GM23338 (cell line): ENCODE data around the gene TJP2. TPM values are rescaled to one million over a fixed set of nuclear protein-coding genes. Genes with fewer than 3 reads are reported as not detected.
A peak's percentile ranks its signal among the peaks of the same experiment; 100 is the strongest.

Experiments
- ATAC-seq: fragments of 200-7000 bp; cut with Tn5 transposase; 3 replicates; pipeline ENCODE4 v1.9.1; 2020
- DNase-seq: peaks from one replicate; pipeline ENCODE4 v3.0.0-alpha.2; 2015; ENCODE audit warnings: low spot score
- H2AFZ ChIP-seq: fragments of 200-600 bp; sonication (generic); 2 replicates; pipeline ENCODE4 v1.8.0; 2016; ENCODE audit warnings: antibody characterized with exemption, mild to moderate bottlenecking, moderate library complexity
- H3F3A ChIP-seq: fragments of 200-600 bp; sonication (generic); replicated peaks from 2 replicates; pipeline ENCODE4 v1.8.0; 2017; ENCODE audit warnings: antibody characterized with exemption, mixed run types, low read depth
- H3K27ac ChIP-seq: fragments of 200-600 bp; sonication (generic); 2 replicates; pipeline ENCODE4 v1.6.1; 2016; ENCODE audit warnings: low read depth
- H3K27me3 ChIP-seq: fragments of 200-600 bp; sonication (generic); 2 replicates; pipeline ENCODE4 v1.8.0; 2016; ENCODE audit warnings: mild to moderate bottlenecking, mixed run types, moderate library complexity; ENCODE audit not compliant: insufficient read depth
- H3K36me3 ChIP-seq: fragments of 200-600 bp; sonication (generic); 2 replicates; pipeline ENCODE4 v1.8.0; 2016; ENCODE audit warnings: mild to moderate bottlenecking; ENCODE audit not compliant: insufficient read depth
- H3K4me1 ChIP-seq: fragments of 200-600 bp; sonication (generic); 2 replicates; pipeline ENCODE4 v1.8.0; 2016; ENCODE audit warnings: mild to moderate bottlenecking, moderate library complexity; ENCODE audit not compliant: insufficient read depth
- H3K4me2 ChIP-seq: fragments of 200-600 bp; sonication (generic); 2 replicates; pipeline ENCODE4 v1.7.1; 2017; ENCODE audit warnings: mixed run types
- H3K4me3 ChIP-seq: fragments of 200-600 bp; sonication (generic); 2 replicates; pipeline ENCODE4 v1.6.1; 2016; ENCODE audit warnings: mixed run types
- H3K79me2 ChIP-seq: fragments of 200-600 bp; sonication (generic); replicated peaks from 2 replicates; pipeline ENCODE4 v1.8.0; 2017; ENCODE audit warnings: mild to moderate bottlenecking; ENCODE audit not compliant: insufficient read depth
- H3K9me2 ChIP-seq: fragments of 200-600 bp; sonication (generic); 2 replicates; pipeline ENCODE4 v1.8.0; 2017; ENCODE audit not compliant: insufficient read depth
- H4K20me1 ChIP-seq: fragments of 200-600 bp; sonication (generic); replicated peaks from 2 replicates; pipeline ENCODE4 v1.8.0; 2017; ENCODE audit warnings: mild to moderate bottlenecking; ENCODE audit not compliant: insufficient read depth
- H3K27ac Mint-ChIP-seq: 2 replicates; pipeline ENCODE4 v1.8.0; 2020; ENCODE audit warnings: inconsistent platforms, mild to moderate bottlenecking, moderate library complexity, mixed read lengths
- H3K27me3 Mint-ChIP-seq: 3 replicates; pipeline ENCODE4 v1.8.0; 2022; ENCODE audit warnings: low read depth, mild to moderate bottlenecking, moderate library complexity, mixed read lengths, inconsistent platforms; ENCODE audit not compliant: insufficient read depth, poor library complexity
- H3K36me3 Mint-ChIP-seq: 3 replicates; pipeline ENCODE4 v1.8.0; 2021; ENCODE audit warnings: low read depth, mild to moderate bottlenecking, inconsistent platforms, moderate library complexity, mixed read lengths
- H3K4me1 Mint-ChIP-seq: 3 replicates; pipeline ENCODE4 v1.8.0; 2020; ENCODE audit warnings: mild to moderate bottlenecking, inconsistent platforms, mixed read lengths
- H3K4me3 Mint-ChIP-seq: 3 replicates; pipeline ENCODE4 v1.8.0; 2021; ENCODE audit warnings: moderate library complexity, mild to moderate bottlenecking, inconsistent platforms, mixed read lengths
- H3K9me3 Mint-ChIP-seq: 3 replicates; pipeline ENCODE4 v1.8.0; 2020; ENCODE audit warnings: moderate library complexity, mild to moderate bottlenecking, inconsistent platforms, mixed read lengths
- CREB1 ChIP-seq: fragments of 250-450 bp; sonication (Bioruptor Pico); IDR thresholded peaks from 2 replicates; pipeline ENCODE4 v1.5.0; 2020; ENCODE audit warnings: low read depth, mild to moderate bottlenecking, moderate library complexity
- CTCF ChIP-seq, 2 experiments: fragments of 200-600 bp in 1 of 2; sonication (generic) in 1 of 2; conservative IDR thresholded peaks; 2 replicates each; pipeline versions ENCODE4 v1.5.1 to v1.6.1; 2016 to 2017; ENCODE audit warnings: antibody characterized with exemption in 2 of 2, low read depth in 2 of 2, mild to moderate bottlenecking in 2 of 2, moderate library complexity in 1 of 2
- EZH2 ChIP-seq: fragments of 200-600 bp; sonication (generic); IDR thresholded peaks from one replicate; pipeline ENCODE4 v1.8.0; 2017; ENCODE audit warnings: antibody characterized with exemption, mild to moderate bottlenecking, low read depth; ENCODE audit not compliant: unreplicated experiment
- EZH2phosphoT487 ChIP-seq: fragments of 200-600 bp; sonication (generic); IDR thresholded peaks from one replicate; pipeline ENCODE4 v1.8.1; 2018; ENCODE audit warnings: antibody characterized with exemption; ENCODE audit not compliant: unreplicated experiment
- JUNB ChIP-seq: IDR thresholded peaks from one replicate; pipeline ENCODE4 v1.6.1; 2016; ENCODE audit warnings: antibody characterized with exemption; ENCODE audit not compliant: unreplicated experiment
- NANOG ChIP-seq: IDR thresholded peaks from 2 replicates; pipeline ENCODE4 v1.6.1; 2016; ENCODE audit warnings: antibody characterized with exemption, borderline replicate concordance
- POLR2AphosphoS5 ChIP-seq: IDR thresholded peaks from 2 replicates; pipeline ENCODE4 v1.6.1; 2016; ENCODE audit warnings: antibody characterized with exemption, low read depth
- STAT1 ChIP-seq: IDR thresholded peaks from one replicate; pipeline ENCODE4 v1.6.1; 2016; ENCODE audit warnings: antibody characterized with exemption; ENCODE audit not compliant: unreplicated experiment
- ZNF114 ChIP-seq: fragments of 250-450 bp; sonication (Bioruptor Pico); IDR thresholded peaks from 2 replicates; pipeline ENCODE4 v1.5.0; 2020; ENCODE audit warnings: mild to moderate bottlenecking, moderate library complexity
- ZNF331 ChIP-seq: fragments of 250-450 bp; sonication (Bioruptor Pico); IDR thresholded peaks from 2 replicates; pipeline ENCODE4 v1.5.0; 2020; ENCODE audit warnings: low read depth, mild to moderate bottlenecking, moderate library complexity
- ZNF462 ChIP-seq: fragments of 250-450 bp; sonication (Bioruptor Pico); IDR thresholded peaks from 2 replicates; pipeline ENCODE4 v1.5.0; 2020; ENCODE audit warnings: mild to moderate bottlenecking, moderate library complexity
- polyA plus RNA-seq: library from polyadenylated mRNA; unstranded; fragments of >200 nt; fragmentation: Nextera tagmentation; extraction: Ambion mirVana; gene quantifications from 2 replicates; pipeline ENCODE4 v1.2.1, GENCODE V29; 2016
- total RNA-seq: library from RNA; depleted of rRNA; stranded (reverse); fragments of >200 nt; shearing (Covaris generic); gene quantifications from 2 replicates; pipeline ENCODE4 v1.2.3, GENCODE V29; 2014
- TF ChIP-seq, protein P1 (sequence below): IDR thresholded peaks from 2 replicates; pipeline ENCODE4 v1.6.1; 2016; ENCODE audit warnings: antibody characterized with exemption
- TF ChIP-seq, protein P2 (sequence below): IDR thresholded peaks from one replicate; pipeline ENCODE4 v1.6.1; 2018; ENCODE audit warnings: antibody characterized with exemption; ENCODE audit not compliant: unreplicated experiment

Gene TJP2
- total and polyA plus RNA-seq, 2 experiments from 2014 or later = 37.6 to 234 TPM

GRCh38 chr9:69141851-69142250 is 32.2 kb upstream of the TJP2 start:
- H3K79me2 ChIP-seq = peaks cover 98% of the 10 kb centered on the region

More at GRCh38 chr9:69141851-69142250, 32.2 kb upstream of the TJP2 start:
- Histone ChIP-seq H3F3A (no peaks in the 10 kb centered on the region), H3K36me3 (peaks cover 8% of the 10 kb centered on the region; the same call in 1 of the 2 replicates), H3K27ac (0 out of 2 replicates have a peak overlapping the region, but pooled peaks have one; percentile 59), H3K4me2 (no peak overlapping the region), H3K27me3 (no peaks in the 10 kb centered on the region), H2AFZ (no peak overlapping the region), H3K4me3 (no peak overlapping the region), H3K4me1 (no peaks in the 10 kb centered on the region), H3K9me2 (no peaks in the 10 kb centered on the region), H4K20me1 (peaks cover 23% of the 10 kb centered on the region; the same call in 1 of the 2 replicates)
- Mint-ChIP-seq H3K36me3 (peaks cover 19% of the 10 kb centered on the region), H3K27ac (no peak overlapping the region), H3K4me3 (no peak overlapping the region), H3K27me3 (no peaks in the 10 kb centered on the region), H3K9me3 (no peaks in the 10 kb centered on the region), H3K4me1 (peaks cover 10% of the 10 kb centered on the region)
- ATAC-seq (no peak), DNase-seq (no peak)
- TF ChIP-seq JUNB = no peak
- no peak for TF ChIP-seq EZH2phosphoT487
- TF ChIP-seq EZH2 = no peak
- TF ChIP-seq POLR2AphosphoS5 = no peak
- TF ChIP-seq NANOG = no peak
- no peak for TF ChIP-seq ZNF114 (CRISPR knock-in tag)
- TF ChIP-seq, protein P1, sequence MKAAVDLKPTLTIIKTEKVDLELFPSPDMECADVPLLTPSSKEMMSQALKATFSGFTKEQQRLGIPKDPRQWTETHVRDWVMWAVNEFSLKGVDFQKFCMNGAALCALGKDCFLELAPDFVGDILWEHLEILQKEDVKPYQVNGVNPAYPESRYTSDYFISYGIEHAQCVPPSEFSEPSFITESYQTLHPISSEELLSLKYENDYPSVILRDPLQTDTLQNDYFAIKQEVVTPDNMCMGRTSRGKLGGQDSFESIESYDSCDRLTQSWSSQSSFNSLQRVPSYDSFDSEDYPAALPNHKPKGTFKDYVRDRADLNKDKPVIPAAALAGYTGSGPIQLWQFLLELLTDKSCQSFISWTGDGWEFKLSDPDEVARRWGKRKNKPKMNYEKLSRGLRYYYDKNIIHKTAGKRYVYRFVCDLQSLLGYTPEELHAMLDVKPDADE = no peak
- TF ChIP-seq CTCF (conservative IDR thresholded peaks at IDR 0.05; ENCODE audit: low read depth in 2 of 2) = no peak
- no peak for TF ChIP-seq STAT1
- TF ChIP-seq ZNF331 (CRISPR knock-in tag) = no peak
- TF ChIP-seq, protein P2, sequence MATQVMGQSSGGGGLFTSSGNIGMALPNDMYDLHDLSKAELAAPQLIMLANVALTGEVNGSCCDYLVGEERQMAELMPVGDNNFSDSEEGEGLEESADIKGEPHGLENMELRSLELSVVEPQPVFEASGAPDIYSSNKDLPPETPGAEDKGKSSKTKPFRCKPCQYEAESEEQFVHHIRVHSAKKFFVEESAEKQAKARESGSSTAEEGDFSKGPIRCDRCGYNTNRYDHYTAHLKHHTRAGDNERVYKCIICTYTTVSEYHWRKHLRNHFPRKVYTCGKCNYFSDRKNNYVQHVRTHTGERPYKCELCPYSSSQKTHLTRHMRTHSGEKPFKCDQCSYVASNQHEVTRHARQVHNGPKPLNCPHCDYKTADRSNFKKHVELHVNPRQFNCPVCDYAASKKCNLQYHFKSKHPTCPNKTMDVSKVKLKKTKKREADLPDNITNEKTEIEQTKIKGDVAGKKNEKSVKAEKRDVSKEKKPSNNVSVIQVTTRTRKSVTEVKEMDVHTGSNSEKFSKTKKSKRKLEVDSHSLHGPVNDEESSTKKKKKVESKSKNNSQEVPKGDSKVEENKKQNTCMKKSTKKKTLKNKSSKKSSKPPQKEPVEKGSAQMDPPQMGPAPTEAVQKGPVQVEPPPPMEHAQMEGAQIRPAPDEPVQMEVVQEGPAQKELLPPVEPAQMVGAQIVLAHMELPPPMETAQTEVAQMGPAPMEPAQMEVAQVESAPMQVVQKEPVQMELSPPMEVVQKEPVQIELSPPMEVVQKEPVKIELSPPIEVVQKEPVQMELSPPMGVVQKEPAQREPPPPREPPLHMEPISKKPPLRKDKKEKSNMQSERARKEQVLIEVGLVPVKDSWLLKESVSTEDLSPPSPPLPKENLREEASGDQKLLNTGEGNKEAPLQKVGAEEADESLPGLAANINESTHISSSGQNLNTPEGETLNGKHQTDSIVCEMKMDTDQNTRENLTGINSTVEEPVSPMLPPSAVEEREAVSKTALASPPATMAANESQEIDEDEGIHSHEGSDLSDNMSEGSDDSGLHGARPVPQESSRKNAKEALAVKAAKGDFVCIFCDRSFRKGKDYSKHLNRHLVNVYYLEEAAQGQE = no peak
- no peak for TF ChIP-seq ZNF462
- TF ChIP-seq CREB1 (CRISPR knock-in tag) = no peak
